SK-N-SH (cell line): Measurements from ENCODE around the gene CRYZL1. TPM values are rescaled to one million over a fixed set of nuclear protein-coding genes. Genes with fewer than 3 reads are reported as not detected.

Experiments
- CTCF ChIA-PET: fragments of 300-600, 350-600 bp; formaldehyde crosslinking; extraction: SDS; loops from one replicate; lab custom pipeline; 2021; lab: Yijun Ruan, JAX
- POLR2A ChIA-PET: fragments of 350-600 bp; sonication (Branson Sonifier 250); formaldehyde crosslinking; extraction: SDS; loops from one replicate; lab custom pipeline; 2020; ENCODE audit warnings: antibody characterized with exemption, inconsistent platforms; lab: Yijun Ruan, JAX
- DNase-seq: peaks from one replicate; pipeline ENCODE4 v3.0.0; 2012
- H2AFZ ChIP-seq: fragments of 200-600 bp; sonication (generic); 2 replicates; pipeline ENCODE4 v1.8.1; 2016; ENCODE audit warnings: antibody characterized with exemption, mild to moderate bottlenecking, low read depth
- H3F3A ChIP-seq: fragments of 200-600 bp; sonication (generic); replicated peaks from 2 replicates; pipeline ENCODE3; 2016; ENCODE audit warnings: antibody characterized with exemption, mild to moderate bottlenecking; ENCODE audit not compliant: insufficient read depth
- H3K27ac ChIP-seq, 2 experiments: fragments of 200-500 bp in 1 of 2; fragments of 200-600 bp in 1 of 2; sonication (Bioruptor generic) in 1 of 2; sonication (generic), shearing (Covaris generic) in 1 of 2; 2 replicates each; pipeline versions ENCODE4 v1.5.1 to v1.6.1; 2014 to 2016; ENCODE audit warnings: low read depth in 2 of 2, inconsistent platforms in 1 of 2, low read length in 1 of 2, mild to moderate bottlenecking in 1 of 2, mixed read lengths in 1 of 2
- H3K27me3 ChIP-seq: fragments of 200-600 bp; sonication (generic), shearing (Covaris generic); 2 replicates; pipeline ENCODE4 v1.6.1; 2016; ENCODE audit warnings: mixed run types; ENCODE audit not compliant: insufficient read depth
- H3K36me3 ChIP-seq, 2 experiments: fragments of 200-500 bp in 1 of 2; fragments of 200-600 bp in 1 of 2; sonication (Bioruptor generic) in 1 of 2; sonication (generic) in 1 of 2; replicated peaks in 1 of 2; 2 replicates each; pipeline versions ENCODE3 to v1.5.1; 2014 to 2016; ENCODE audit warnings: low read length in 1 of 2, mild to moderate bottlenecking in 1 of 2; ENCODE audit not compliant: insufficient read depth in 2 of 2, control insufficient read depth in 1 of 2
- H3K4me1 ChIP-seq, 2 experiments: fragments of 200-500 bp in 1 of 2; fragments of 200-600 bp in 1 of 2; sonication (Bioruptor generic) in 1 of 2; sonication (generic), shearing (Covaris generic) in 1 of 2; 2 replicates each; pipeline versions ENCODE4 v1.5.1 to v1.6.1; 2014 to 2016; ENCODE audit warnings: low read depth in 1 of 2, low read length in 1 of 2, mixed run types in 1 of 2; ENCODE audit not compliant: insufficient read depth in 2 of 2, control insufficient read depth in 1 of 2
- H3K4me2 ChIP-seq: fragments of 200-600 bp; sonication (generic), shearing (Covaris generic); 2 replicates; pipeline ENCODE4 v1.6.1; 2017; ENCODE audit warnings: mixed run types
- H3K4me3 ChIP-seq, 2 experiments: fragments of 200-500 bp in 1 of 2; fragments of 200-600 bp in 1 of 2; sonication (Bioruptor generic) in 1 of 2; sonication (generic), shearing (Covaris generic) in 1 of 2; 2 replicates each; pipeline versions ENCODE4 v1.5.1 to v1.8.1; 2014 to 2016; ENCODE audit warnings: low read depth in 2 of 2, inconsistent platforms in 1 of 2, low read length in 1 of 2, mild to moderate bottlenecking in 1 of 2, mixed read lengths in 1 of 2, moderate library complexity in 1 of 2
- H3K79me2 ChIP-seq: fragments of 200-600 bp; sonication (generic); 2 replicates; pipeline ENCODE4 v1.8.1; 2017; ENCODE audit warnings: mild to moderate bottlenecking; ENCODE audit not compliant: insufficient read depth
- H3K9ac ChIP-seq: fragments of 200-600 bp; sonication (generic); 2 replicates; pipeline ENCODE4 v1.6.1; 2017; ENCODE audit warnings: mixed run types
- H3K9me2 ChIP-seq: fragments of 200-600 bp; sonication (generic); 2 replicates; pipeline ENCODE4 v1.6.1; 2017; ENCODE audit warnings: mixed run types
- H3K9me3 ChIP-seq: fragments of 200-600 bp; sonication (generic); 2 replicates; pipeline ENCODE4 v1.6.1; 2017; ENCODE audit warnings: mixed run types, mild to moderate bottlenecking, moderate library complexity
- H4K20me1 ChIP-seq: fragments of 200-600 bp; sonication (generic); 2 replicates; pipeline ENCODE4 v1.6.1; 2017; ENCODE audit warnings: mild to moderate bottlenecking, mixed run types; ENCODE audit not compliant: insufficient read depth
- EZH2phosphoT487 ChIP-seq: fragments of 200-600 bp; sonication (generic); IDR thresholded peaks from 2 replicates; pipeline ENCODE4 v1.6.1; 2017; ENCODE audit warnings: low read depth, mixed run types, mild to moderate bottlenecking, antibody characterized with exemption, moderate library complexity, borderline replicate concordance
- GABPA ChIP-seq: IDR thresholded peaks from 2 replicates; pipeline ENCODE4 v1.4.0; 2012; ENCODE audit warnings: low read depth, mild to moderate bottlenecking
- GATA2 ChIP-seq: sonication (generic); formaldehyde crosslinking; IDR thresholded peaks from 2 replicates; pipeline ENCODE4 v1.5.0; 2020; ENCODE audit warnings: mild to moderate bottlenecking, missing genetic modification reagents
- MEF2A ChIP-seq: IDR thresholded peaks from 2 replicates; pipeline ENCODE4 v1.4.0; 2012; ENCODE audit warnings: low read depth, borderline replicate concordance
- NRF1 ChIP-seq: IDR thresholded peaks from 2 replicates; pipeline ENCODE4 v1.6.1; 2012; ENCODE audit warnings: low read depth, mild to moderate bottlenecking, low read length
- POLR2AphosphoS5 ChIP-seq: IDR thresholded peaks from 2 replicates; pipeline ENCODE4 v1.6.1; 2012; ENCODE audit warnings: low read depth, low read length
- TAF1 ChIP-seq: IDR thresholded peaks from 2 replicates; pipeline ENCODE4 v1.6.1; 2012; ENCODE audit warnings: low read depth, mild to moderate bottlenecking, low read length, moderate library complexity, borderline replicate concordance
- TCF12 ChIP-seq: IDR thresholded peaks from 2 replicates; pipeline ENCODE4 v1.4.0; 2012
- WGBS: methylation state at CpG from one replicate; pipeline ENCODE4 v1.1.6; 2017; ENCODE audit warnings: low lambda C conversion rate; 5-methylcytosine and 5-hydroxymethylcytosine counted together
- polyA plus RNA-seq, 3 experiments: library from polyadenylated mRNA; depleted of rRNA; stranded (reverse); fragments of >200 nt; gene quantifications; 2 replicates each; pipeline ENCODE4 v1.2.3, GENCODE V29; 2012
- TF ChIP-seq, protein P1 (sequence below): fragments of 200-600 bp; sonication (generic); IDR thresholded peaks from 2 replicates; pipeline ENCODE4 v1.6.1; 2017; ENCODE audit warnings: antibody characterized with exemption, mild to moderate bottlenecking, moderate library complexity
- TF ChIP-seq, protein P2 (sequence below): IDR thresholded peaks from 2 replicates; pipeline ENCODE4 v1.4.0; 2012; ENCODE audit warnings: low read depth, borderline replicate concordance
- TF ChIP-seq, protein P3 (sequence below): IDR thresholded peaks from 2 replicates; pipeline ENCODE4 v1.6.1; 2012; ENCODE audit warnings: mild to moderate bottlenecking, low read depth, low read length, moderate library complexity
- TF ChIP-seq, protein P4 (sequence below): fragments of 150-350 bp; IDR thresholded peaks from 2 replicates; pipeline ENCODE4 v1.6.1; 2016; ENCODE audit warnings: mild to moderate bottlenecking, low read depth, low read length

The CRYZL1 gene
- polyA plus RNA-seq, 1 of the 3 experiments (the other 2 are of a cell fraction) = 26.3 TPM

DNA sequence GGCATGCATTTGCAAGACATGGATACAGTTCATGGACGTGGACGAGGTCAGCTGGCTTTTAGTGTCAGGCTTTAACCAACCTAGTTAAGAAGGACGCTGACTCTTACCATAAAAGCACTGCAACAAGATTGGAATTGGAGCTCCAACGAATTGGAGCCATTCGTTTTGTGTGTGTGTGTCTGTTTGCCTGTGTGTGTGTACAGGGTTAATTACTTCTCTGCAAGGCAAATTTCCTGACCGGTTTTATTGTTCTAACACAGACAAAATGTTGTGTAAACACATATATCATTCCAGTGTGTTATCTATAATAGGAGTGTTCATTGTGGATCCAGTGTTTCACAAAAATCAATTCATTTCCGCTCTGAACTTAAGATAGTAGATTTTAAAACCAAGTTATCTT is 8.7 kb upstream of the CRYZL1 start:
- H3K9ac ChIP-seq = no peak overlapping the region
- H3K27me3 ChIP-seq = no peaks in the 10 kb centered on the region
- no peak overlapping the region for H2AFZ ChIP-seq
- DNase-seq = no peak
- peaks cover 36% of the 10 kb centered on the region for H4K20me1 ChIP-seq
- no peaks in the 10 kb centered on the region for H3K9me3 ChIP-seq
- no peaks in the 10 kb centered on the region for H3K9me2 ChIP-seq
- H3K79me2 ChIP-seq = peaks cover 100% of the 10 kb centered on the region
- TF ChIP-seq, protein P1, sequence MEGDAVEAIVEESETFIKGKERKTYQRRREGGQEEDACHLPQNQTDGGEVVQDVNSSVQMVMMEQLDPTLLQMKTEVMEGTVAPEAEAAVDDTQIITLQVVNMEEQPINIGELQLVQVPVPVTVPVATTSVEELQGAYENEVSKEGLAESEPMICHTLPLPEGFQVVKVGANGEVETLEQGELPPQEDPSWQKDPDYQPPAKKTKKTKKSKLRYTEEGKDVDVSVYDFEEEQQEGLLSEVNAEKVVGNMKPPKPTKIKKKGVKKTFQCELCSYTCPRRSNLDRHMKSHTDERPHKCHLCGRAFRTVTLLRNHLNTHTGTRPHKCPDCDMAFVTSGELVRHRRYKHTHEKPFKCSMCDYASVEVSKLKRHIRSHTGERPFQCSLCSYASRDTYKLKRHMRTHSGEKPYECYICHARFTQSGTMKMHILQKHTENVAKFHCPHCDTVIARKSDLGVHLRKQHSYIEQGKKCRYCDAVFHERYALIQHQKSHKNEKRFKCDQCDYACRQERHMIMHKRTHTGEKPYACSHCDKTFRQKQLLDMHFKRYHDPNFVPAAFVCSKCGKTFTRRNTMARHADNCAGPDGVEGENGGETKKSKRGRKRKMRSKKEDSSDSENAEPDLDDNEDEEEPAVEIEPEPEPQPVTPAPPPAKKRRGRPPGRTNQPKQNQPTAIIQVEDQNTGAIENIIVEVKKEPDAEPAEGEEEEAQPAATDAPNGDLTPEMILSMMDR = no peak
- no peak for TF ChIP-seq MEF2A
- TF ChIP-seq NRF1 = no peak
- no peak for TF ChIP-seq TCF12
- TF ChIP-seq, protein P2, sequence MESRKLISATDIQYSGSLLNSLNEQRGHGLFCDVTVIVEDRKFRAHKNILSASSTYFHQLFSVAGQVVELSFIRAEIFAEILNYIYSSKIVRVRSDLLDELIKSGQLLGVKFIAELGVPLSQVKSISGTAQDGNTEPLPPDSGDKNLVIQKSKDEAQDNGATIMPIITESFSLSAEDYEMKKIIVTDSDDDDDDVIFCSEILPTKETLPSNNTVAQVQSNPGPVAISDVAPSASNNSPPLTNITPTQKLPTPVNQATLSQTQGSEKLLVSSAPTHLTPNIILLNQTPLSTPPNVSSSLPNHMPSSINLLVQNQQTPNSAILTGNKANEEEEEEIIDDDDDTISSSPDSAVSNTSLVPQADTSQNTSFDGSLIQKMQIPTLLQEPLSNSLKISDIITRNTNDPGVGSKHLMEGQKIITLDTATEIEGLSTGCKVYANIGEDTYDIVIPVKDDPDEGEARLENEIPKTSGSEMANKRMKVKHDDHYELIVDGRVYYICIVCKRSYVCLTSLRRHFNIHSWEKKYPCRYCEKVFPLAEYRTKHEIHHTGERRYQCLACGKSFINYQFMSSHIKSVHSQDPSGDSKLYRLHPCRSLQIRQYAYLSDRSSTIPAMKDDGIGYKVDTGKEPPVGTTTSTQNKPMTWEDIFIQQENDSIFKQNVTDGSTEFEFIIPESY = no peak
- TF ChIP-seq TAF1 = no peak
- TF ChIP-seq GATA2 (CRISPR knock-in tag) = no peak
- TF ChIP-seq GABPA = no peak
- TF ChIP-seq, protein P3, sequence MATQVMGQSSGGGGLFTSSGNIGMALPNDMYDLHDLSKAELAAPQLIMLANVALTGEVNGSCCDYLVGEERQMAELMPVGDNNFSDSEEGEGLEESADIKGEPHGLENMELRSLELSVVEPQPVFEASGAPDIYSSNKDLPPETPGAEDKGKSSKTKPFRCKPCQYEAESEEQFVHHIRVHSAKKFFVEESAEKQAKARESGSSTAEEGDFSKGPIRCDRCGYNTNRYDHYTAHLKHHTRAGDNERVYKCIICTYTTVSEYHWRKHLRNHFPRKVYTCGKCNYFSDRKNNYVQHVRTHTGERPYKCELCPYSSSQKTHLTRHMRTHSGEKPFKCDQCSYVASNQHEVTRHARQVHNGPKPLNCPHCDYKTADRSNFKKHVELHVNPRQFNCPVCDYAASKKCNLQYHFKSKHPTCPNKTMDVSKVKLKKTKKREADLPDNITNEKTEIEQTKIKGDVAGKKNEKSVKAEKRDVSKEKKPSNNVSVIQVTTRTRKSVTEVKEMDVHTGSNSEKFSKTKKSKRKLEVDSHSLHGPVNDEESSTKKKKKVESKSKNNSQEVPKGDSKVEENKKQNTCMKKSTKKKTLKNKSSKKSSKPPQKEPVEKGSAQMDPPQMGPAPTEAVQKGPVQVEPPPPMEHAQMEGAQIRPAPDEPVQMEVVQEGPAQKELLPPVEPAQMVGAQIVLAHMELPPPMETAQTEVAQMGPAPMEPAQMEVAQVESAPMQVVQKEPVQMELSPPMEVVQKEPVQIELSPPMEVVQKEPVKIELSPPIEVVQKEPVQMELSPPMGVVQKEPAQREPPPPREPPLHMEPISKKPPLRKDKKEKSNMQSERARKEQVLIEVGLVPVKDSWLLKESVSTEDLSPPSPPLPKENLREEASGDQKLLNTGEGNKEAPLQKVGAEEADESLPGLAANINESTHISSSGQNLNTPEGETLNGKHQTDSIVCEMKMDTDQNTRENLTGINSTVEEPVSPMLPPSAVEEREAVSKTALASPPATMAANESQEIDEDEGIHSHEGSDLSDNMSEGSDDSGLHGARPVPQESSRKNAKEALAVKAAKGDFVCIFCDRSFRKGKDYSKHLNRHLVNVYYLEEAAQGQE = no peak
- TF ChIP-seq EZH2phosphoT487 = no peak
- TF ChIP-seq, protein P4, sequence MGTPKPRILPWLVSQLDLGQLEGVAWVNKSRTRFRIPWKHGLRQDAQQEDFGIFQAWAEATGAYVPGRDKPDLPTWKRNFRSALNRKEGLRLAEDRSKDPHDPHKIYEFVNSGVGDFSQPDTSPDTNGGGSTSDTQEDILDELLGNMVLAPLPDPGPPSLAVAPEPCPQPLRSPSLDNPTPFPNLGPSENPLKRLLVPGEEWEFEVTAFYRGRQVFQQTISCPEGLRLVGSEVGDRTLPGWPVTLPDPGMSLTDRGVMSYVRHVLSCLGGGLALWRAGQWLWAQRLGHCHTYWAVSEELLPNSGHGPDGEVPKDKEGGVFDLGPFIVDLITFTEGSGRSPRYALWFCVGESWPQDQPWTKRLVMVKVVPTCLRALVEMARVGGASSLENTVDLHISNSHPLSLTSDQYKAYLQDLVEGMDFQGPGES = no peak
- TF ChIP-seq POLR2AphosphoS5 = no peak
- H3K36me3 ChIP-seq = peaks cover 0 to 4% of the 10 kb centered on the region in 2 experiments
- WGBS = 90% methylated on average over 7 of the region's 7 CpGs
- no peak overlapping the region for H3K4me2 ChIP-seq
- POLR2A ChIA-PET = no interaction called here
- no peak overlapping the region for H3K4me3 ChIP-seq
- no peak overlapping the region for H3K27ac ChIP-seq
- peaks cover under 1% of the 10 kb centered on the region for H3F3A ChIP-seq
- CTCF ChIA-PET = interaction anchor here (0.9 to 1.4 kb wide), 2 partner anchors 44 to 246 kb away, joined by 3 to 6 read pairs; no protein-coding TSS in a partner anchor
- peaks cover 5 to 13% of the 10 kb centered on the region in 2 experiments; a peak in 2 of 4 replicates for H3K4me1 ChIP-seq
